Vagina (tissue), 2 donors: ENCODE results near the gene PHB1.
"Not testable (repeated sequence)": the region's sequence is repeated elsewhere in the genome, so short reads cannot be mapped to it uniquely, and the experiment has no call there.

Source experiments
- POLR2A ChIP-seq, 2 donors: fragments of 450-650 bp; IDR thresholded peaks; one replicate each; pipeline ENCODE4 v1.6.1; 2017; ENCODE audit warnings: antibody characterized with exemption in 2 of 2, mild to moderate bottlenecking in 2 of 2, moderate library complexity in 2 of 2
- POLR2AphosphoS5 ChIP-seq, 2 donors: sonication (generic); formaldehyde crosslinking; IDR thresholded peaks; one replicate each; pipeline ENCODE4 v1.9.0; 2017; ENCODE audit warnings: antibody characterized with exemption in 2 of 2, mild to moderate bottlenecking in 2 of 2, low read depth in 1 of 2; ENCODE audit not compliant: insufficient read depth in 1 of 2
- TF ChIP-seq, protein P1 (sequence below), 3 experiments: fragments of 450-650 bp in 2 of 3; fragments of 200-600 bp in 1 of 3; sonication (generic) in 1 of 3; IDR thresholded peaks; one replicate each; pipeline ENCODE4 v1.5.1; 2017 to 2019; ENCODE audit warnings: antibody characterized with exemption in 3 of 3, mild to moderate bottlenecking in 2 of 3, moderate library complexity in 2 of 3

DNA sequence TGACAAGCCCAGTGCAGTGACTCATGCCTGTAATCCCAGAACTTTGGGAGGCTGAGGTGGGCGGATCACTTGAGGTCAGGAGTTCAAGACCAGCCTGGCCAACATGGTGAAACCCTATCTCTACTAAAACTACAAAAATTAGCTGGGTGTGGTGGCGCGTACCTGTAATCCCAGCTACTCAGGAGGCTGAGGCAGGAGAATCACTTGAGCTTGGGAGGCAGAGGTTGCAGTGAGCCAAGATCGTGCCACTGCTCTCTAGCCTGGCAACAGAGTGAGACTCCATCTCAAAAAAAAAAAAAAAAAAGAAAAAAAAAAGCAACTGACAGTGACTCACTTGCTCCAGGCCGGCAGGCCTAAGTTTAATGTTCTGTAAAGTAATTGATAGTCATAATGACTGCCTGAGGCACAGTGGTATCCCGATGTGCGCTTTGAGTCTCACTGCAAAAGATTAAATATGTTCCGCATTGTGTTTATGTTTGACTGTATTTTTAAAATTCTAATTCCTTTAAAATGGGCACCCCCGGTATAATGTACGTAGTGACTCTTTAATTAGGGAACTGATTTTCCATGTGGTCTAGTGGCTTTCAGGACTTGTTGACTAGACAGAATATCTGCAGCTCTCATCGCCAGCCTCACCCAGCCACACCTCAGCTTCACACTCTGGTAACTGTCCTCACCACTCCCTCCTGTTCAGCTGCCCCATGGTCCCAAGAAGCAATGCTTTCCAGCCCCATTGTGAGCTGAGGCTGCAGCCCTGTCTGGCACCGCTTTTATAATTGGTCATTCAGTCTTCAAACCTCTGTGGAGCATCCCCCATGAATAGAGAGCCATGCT, 25.0 kb downstream of the PHB1 start:
- TF ChIP-seq POLR2A (IDR thresholded peaks at IDR 0.05); POLR2AphosphoS5 (IDR thresholded peaks at IDR 0.05; ENCODE audit: insufficient read depth in 1 of 2, low read depth in 1 of 2): not testable (repeated sequence)
- TF ChIP-seq, protein P1, sequence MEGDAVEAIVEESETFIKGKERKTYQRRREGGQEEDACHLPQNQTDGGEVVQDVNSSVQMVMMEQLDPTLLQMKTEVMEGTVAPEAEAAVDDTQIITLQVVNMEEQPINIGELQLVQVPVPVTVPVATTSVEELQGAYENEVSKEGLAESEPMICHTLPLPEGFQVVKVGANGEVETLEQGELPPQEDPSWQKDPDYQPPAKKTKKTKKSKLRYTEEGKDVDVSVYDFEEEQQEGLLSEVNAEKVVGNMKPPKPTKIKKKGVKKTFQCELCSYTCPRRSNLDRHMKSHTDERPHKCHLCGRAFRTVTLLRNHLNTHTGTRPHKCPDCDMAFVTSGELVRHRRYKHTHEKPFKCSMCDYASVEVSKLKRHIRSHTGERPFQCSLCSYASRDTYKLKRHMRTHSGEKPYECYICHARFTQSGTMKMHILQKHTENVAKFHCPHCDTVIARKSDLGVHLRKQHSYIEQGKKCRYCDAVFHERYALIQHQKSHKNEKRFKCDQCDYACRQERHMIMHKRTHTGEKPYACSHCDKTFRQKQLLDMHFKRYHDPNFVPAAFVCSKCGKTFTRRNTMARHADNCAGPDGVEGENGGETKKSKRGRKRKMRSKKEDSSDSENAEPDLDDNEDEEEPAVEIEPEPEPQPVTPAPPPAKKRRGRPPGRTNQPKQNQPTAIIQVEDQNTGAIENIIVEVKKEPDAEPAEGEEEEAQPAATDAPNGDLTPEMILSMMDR (IDR thresholded peaks at IDR 0.05) = not testable (repeated sequence)
